Esophagus squamous epithelium (tissue), 4 donors: ENCODE measurements around the gene WEE2.

ENCODE experiments used
- CTCF ChIP-seq, 6 experiments: fragments of 450-650 bp in 4 of 6; fragments of 200-600 bp in 2 of 6; sonication (generic) in 2 of 6; IDR thresholded peaks; one replicate each; pipeline ENCODE4 v1.5.1; 2016 to 2019; ENCODE audit warnings: antibody characterized with exemption in 6 of 6, mild to moderate bottlenecking in 4 of 6, moderate library complexity in 4 of 6
- POLR2A ChIP-seq, 4 donors: fragments of 450-650 bp; IDR thresholded peaks; one replicate each; pipeline ENCODE4 v1.6.1; 2017; ENCODE audit warnings: antibody characterized with exemption in 4 of 4, mild to moderate bottlenecking in 4 of 4, moderate library complexity in 3 of 4

- TF ChIP-seq CTCF (IDR thresholded peaks at IDR 0.05) (no peak), POLR2A (IDR thresholded peaks at IDR 0.05) (no peak)
Observed at GRCh38 chr7:141704112-141704511, 4.0 kb upstream of the WEE2 start.
